Measurements from ENCODE around the gene TAMALIN.

TAMALIN gene

DNA sequence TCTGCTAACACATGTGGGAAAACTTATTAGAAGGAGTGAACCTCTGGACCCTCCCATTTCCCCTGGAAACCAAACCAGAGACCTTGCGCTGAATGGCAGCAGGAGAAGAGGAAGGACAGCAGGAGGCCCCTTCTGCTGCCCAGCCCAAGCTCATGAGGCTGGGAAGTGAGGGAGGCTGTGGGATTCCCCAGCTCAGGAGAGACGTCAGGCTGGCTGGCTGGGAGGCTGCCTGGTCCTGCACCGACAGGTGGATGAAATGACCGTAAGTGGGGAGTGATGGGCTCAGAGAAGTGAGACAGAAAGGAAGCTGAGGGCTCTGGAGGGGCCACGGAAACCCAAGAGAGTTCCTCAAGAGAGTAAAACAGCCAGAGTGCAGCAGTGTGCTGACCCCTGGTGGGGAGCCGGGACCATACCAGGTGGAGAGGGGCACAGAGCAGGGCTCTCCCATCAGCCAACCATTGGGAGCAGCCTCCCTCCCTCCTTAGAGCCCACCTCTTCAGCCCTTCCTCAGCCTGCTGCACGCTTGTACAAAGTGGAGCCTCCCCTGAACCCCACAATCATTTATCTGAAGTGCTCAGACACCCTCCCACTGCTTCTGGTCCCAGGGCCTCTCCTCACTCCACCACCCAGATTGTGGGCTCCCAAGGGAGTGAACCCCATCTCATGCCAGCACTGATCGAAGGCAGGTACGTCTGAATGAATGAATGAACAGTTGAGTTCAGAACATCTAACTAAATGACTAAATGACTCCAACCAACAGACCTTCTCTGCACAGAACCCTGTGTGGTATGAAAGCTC lies 14.0 kb downstream of the TAMALIN start:
- ChIA-PET POLR2A (interaction anchor here (1.0 to 3.8 kb wide), 2 partner anchors 10 to 17 kb away, joined by 4 to 15 read pairs; no protein-coding TSS in a partner anchor), CTCF (interaction anchor here (0.6 to 9.7 kb wide), 13 partner anchors 9 to 782 kb away, joined by 3 to 99 read pairs (median 3); partner anchors contain the start of gene DAZAP2)
- DNase-seq (ENCODE audit: extremely low spot score) = peak; percentile 73
- no peak for TF ChIP-seq FOXM1 (IDR thresholded peaks at IDR 0.05; ENCODE audit: borderline replicate concordance)

DNA sequence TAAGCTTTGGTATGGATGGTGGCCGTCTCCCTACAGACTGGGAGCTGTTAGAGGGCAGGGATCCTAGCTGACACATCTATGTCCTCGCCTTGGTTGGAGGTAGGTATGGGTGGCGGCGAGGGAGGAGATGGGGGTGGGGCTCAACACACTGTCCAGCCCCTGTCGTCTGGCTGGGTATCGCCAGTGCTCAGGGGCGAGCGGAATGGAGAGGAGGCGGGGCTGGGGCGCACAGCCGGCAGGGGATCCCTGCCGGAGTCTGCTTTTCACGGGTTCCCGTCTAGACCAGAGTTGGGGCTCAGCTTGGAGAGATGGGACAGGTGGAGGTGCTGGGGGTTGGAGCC lies 16.1 kb downstream of the TAMALIN start:
- ChIA-PET CTCF (interaction anchor here (0.7 to 9.7 kb wide), 20 partner anchors 8 to 128 kb away, joined by 3 to 99 read pairs (median 4); partner anchors contain the start of gene ATG101), POLR2A (interaction anchor here (1.2 to 3.8 kb wide), 6 partner anchors 12 to 62 kb away, joined by 3 to 15 read pairs (median 6); partner anchors contain the start of genes ATG101 and NR4A1)
- TF ChIP-seq CTBP1 (IDR thresholded peaks at IDR 0.05; ENCODE audit: borderline replicate concordance) = no peak
- TF ChIP-seq FOXK2 (IDR thresholded peaks at IDR 0.05) = no peak
- 0 out of 2 replicates have a peak, but pooled peaks have one; percentile 27 for TF ChIP-seq HDGF (IDR thresholded peaks at IDR 0.05; ENCODE audit: borderline replicate concordance)
- DNase-seq (ENCODE audit: extremely low spot score) = no peak

DNA sequence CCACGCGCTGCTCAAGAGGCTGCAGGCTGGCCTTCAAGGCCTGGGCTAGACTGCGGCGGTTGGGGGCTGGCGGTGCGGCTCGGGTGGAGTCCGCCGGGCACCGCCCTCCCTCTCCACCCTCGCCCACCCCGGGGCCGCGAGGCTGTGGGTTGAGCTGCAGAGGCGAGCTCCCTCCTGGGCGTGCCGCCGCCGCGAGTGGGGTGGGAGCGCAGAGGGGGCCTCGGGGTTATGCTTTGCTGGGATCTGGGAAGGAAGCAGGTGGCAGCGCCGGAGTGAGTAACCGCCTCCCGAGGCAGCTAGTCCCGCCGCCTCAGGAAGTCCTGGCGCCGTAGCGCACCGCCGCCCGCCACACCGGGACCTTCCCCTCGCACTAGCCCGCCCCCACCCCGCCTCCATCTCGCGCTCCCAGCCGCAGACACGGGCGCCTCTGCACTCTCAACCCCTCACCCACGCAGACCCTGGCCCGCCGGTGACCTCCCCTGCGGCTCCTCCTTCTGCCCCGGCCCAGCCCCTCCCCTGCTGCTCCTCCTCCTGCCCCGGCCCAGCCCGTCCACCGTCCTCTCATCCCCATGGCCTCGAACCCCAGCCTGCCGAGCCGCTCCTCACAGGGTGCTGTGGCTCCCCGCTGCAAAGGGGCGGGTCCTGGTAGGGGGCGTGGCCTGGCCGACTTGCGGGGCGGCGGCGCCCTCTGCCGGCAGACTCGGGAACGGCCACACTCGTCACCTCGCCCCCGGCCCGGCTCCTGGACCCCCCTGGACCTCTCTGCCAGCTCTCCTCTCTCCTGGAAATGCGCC lies 16.6 kb downstream of the TAMALIN start:
- peak; percentile 87 for DNase-seq (ENCODE audit: extremely low spot score)
- ChIA-PET POLR2A (interaction anchor here (0.8 to 3.8 kb wide), 8 partner anchors 13 to 62 kb away, joined by 3 to 15 read pairs (median 5); partner anchors contain the start of genes ATG101 and NR4A1), CTCF (interaction anchor here (0.5 to 9.7 kb wide), 25 partner anchors 9 to 1325 kb away, joined by 3 to 99 read pairs (median 4); partner anchors contain the start of gene ATG101)

DNA sequence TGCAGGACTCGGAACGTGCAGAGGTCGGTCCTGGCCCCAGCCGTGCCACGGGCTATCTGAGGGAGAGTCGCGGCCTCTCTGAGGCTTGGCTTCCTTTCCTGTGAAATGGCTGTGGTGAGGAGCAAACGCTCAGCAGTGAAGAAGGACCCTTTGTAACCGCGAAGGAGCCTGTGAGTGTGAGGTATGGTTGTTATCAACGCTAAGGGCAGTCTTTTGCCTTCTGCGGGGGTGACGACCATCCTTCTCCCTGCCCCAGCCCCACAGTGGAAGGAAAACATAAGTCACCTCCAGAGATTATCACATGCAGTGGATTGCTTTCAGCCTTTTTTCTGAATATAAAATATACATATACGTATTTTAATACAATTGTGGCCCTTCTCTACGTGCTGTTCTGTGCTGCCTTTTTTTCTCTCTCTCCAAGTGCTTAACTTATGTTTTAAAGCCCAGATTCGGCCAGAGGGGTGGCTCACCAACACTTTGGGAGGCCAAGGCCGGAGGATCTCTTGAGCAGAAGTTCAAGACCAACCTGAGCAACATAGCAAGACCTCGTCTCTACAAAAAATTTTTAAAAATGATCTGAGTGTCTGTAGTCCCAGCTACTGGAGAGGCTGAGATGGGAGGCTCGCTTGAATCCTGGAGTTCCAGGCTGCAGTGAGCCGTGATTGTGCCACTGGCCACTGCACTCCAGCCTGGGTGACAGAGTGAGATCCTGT lies 17.4 kb downstream of the TAMALIN start:
- no peak for DNase-seq (ENCODE audit: extremely low spot score)
- CTCF ChIA-PET = interaction anchor here (0.5 to 9.7 kb wide), 20 partner anchors 9 to 1324 kb away, joined by 3 to 99 read pairs (median 4); partner anchors contain the start of gene ATG101
- POLR2A ChIA-PET = interaction anchor here (0.8 to 2.0 kb wide), 7 partner anchors 13 to 61 kb away, joined by 3 to 23 read pairs (median 6); partner anchors contain the start of gene ATG101
- TF ChIP-seq, protein P1, sequence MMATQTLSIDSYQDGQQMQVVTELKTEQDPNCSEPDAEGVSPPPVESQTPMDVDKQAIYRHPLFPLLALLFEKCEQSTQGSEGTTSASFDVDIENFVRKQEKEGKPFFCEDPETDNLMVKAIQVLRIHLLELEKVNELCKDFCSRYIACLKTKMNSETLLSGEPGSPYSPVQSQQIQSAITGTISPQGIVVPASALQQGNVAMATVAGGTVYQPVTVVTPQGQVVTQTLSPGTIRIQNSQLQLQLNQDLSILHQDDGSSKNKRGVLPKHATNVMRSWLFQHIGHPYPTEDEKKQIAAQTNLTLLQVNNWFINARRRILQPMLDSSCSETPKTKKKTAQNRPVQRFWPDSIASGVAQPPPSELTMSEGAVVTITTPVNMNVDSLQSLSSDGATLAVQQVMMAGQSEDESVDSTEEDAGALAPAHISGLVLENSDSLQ (IDR thresholded peaks at IDR 0.05) = no peak
- TF ChIP-seq SP1 (IDR thresholded peaks at IDR 0.05) (no peak), ELF4 (IDR thresholded peaks at IDR 0.05) (no peak), ZNF384 (IDR thresholded peaks at IDR 0.05) (no peak), HDGF (IDR thresholded peaks at IDR 0.05; ENCODE audit: borderline replicate concordance) (no peak), FOXK2 (IDR thresholded peaks at IDR 0.05) (no peak), NFRKB (IDR thresholded peaks at IDR 0.05) (no peak), L3MBTL2 (conservative IDR thresholded peaks at IDR 0.05) (no peak), FOXM1 (IDR thresholded peaks at IDR 0.05; ENCODE audit: borderline replicate concordance) (no peak), CTBP1 (IDR thresholded peaks at IDR 0.05; ENCODE audit: borderline replicate concordance) (no peak), SUZ12 (IDR thresholded peaks at IDR 0.05) (no peak), TARDBP (IDR thresholded peaks at IDR 0.05) (no peak)

More for the DNA sequence above, 16.6 kb downstream of the TAMALIN start:
- TF ChIP-seq SUZ12 (IDR thresholded peaks at IDR 0.05) (no peak), L3MBTL2 (conservative IDR thresholded peaks at IDR 0.05) (no peak; the same call in 1 of the 2 replicates), FOXA1 (IDR thresholded peaks at IDR 0.05) (no peak), ARNT (IDR thresholded peaks at IDR 0.05) (no peak), NFRKB (IDR thresholded peaks at IDR 0.05) (no peak), FOXK2 (IDR thresholded peaks at IDR 0.05) (no peak), BHLHE40 (IDR thresholded peaks at IDR 0.05; ENCODE audit: borderline replicate concordance) (no peak), SP1 (IDR thresholded peaks at IDR 0.05) (no peak), LEF1 (IDR thresholded peaks at IDR 0.05; ENCODE audit: borderline replicate concordance) (no peak), ELF4 (IDR thresholded peaks at IDR 0.05) (no peak), CTBP1 (IDR thresholded peaks at IDR 0.05; ENCODE audit: borderline replicate concordance) (no peak), FOXM1 (IDR thresholded peaks at IDR 0.05; ENCODE audit: borderline replicate concordance) (no peak), HDGF (IDR thresholded peaks at IDR 0.05; ENCODE audit: borderline replicate concordance) (no peak), ZNF384 (IDR thresholded peaks at IDR 0.05) (no peak), TARDBP (IDR thresholded peaks at IDR 0.05) (no peak)
- TF ChIP-seq, protein P1 (IDR thresholded peaks at IDR 0.05) = no peak

DNA sequence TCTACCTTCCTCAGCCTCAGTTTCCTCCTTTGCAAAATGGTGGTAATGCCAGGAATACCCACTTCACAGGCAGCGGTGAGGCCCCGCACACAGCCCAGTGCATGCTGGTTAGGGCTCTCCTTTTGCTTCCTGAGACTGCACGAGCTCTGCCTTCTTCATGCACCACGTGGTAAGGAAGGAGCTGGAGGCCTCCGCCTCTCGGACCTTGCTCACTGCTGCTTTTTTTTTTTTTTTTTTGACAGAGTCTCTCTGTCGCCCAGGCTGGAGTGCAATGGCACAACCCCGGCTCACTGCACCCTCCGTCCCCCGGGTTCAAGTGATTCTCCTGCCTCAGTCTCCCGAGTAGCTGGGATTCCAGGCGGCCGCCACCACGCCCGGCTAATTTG lies 18.1 kb downstream of the TAMALIN start:
- ChIA-PET CTCF (interaction anchor here (0.5 to 9.7 kb wide), 38 partner anchors 8 to 337 kb away, joined by 3 to 99 read pairs (median 6); partner anchors contain the start of gene ATG101), POLR2A (interaction anchor here (0.7 to 2.0 kb wide), 6 partner anchors 12 to 97 kb away, joined by 3 to 23 read pairs (median 4); partner anchors contain the start of genes ATG101 and NR4A1)
- TF ChIP-seq NFRKB (IDR thresholded peaks at IDR 0.05) (no peak), LEF1 (IDR thresholded peaks at IDR 0.05; ENCODE audit: borderline replicate concordance) (no peak), L3MBTL2 (conservative IDR thresholded peaks at IDR 0.05) (no peak), BHLHE40 (IDR thresholded peaks at IDR 0.05; ENCODE audit: borderline replicate concordance) (no peak), CTBP1 (IDR thresholded peaks at IDR 0.05; ENCODE audit: borderline replicate concordance) (no peak), TARDBP (IDR thresholded peaks at IDR 0.05) (no peak), FOXK2 (IDR thresholded peaks at IDR 0.05) (no peak), SUZ12 (IDR thresholded peaks at IDR 0.05) (no peak), FOXA1 (IDR thresholded peaks at IDR 0.05) (no peak), SP1 (IDR thresholded peaks at IDR 0.05) (no peak), FOXM1 (IDR thresholded peaks at IDR 0.05; ENCODE audit: borderline replicate concordance) (no peak), HDGF (IDR thresholded peaks at IDR 0.05; ENCODE audit: borderline replicate concordance) (no peak), ZNF384 (IDR thresholded peaks at IDR 0.05) (no peak), ARNT (IDR thresholded peaks at IDR 0.05) (no peak), ELF4 (IDR thresholded peaks at IDR 0.05) (no peak)
- TF ChIP-seq, protein P1 (IDR thresholded peaks at IDR 0.05) = no peak
- no peak for DNase-seq (ENCODE audit: extremely low spot score)
